ENCODE results near the gene NFIX. TPM values are rescaled to one million over a fixed set of nuclear protein-coding genes. Genes with fewer than 3 reads are reported as not detected.

Gene NFIX
- total RNA-seq, 1 donor = 114 TPM

DNA sequence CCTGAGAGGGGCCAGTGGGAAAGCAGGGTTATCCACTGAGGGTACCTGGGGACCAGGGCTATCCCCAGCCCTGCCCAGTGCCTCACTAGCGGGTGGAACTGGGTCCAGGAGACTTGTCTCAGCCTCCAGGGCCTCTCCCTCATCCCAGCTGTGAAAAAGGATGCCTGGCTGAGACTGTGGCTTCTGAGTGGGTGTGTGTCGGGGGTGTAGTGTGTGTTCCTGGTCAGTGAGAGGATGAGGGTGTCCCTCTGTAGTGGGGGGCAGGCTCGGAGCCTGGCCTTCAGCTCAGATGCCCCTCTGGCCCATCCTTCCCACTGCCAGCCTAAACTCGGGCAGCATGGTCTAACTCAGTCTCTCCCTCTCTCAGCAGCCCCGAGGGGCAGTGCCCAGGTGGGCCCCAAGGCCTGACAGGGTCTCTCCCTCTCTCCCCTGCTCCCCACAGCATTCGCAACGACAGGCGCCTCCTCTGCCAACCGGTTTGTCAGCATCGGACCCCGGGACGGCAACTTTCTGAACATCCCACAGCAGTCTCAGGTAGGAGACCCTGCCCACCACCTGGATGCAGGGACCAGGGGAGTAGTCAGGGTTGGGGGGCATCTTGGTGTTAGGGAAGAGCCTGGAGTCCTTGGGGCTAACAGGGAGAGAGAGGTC, 94.7 kb downstream of the NFIX start:
- no peak overlapping the region for H2AFZ ChIP-seq (ENCODE audit: low read length)
- H3K36me3 ChIP-seq (ENCODE audit: insufficient read depth, low read length) = peaks cover 45% of the 10 kb centered on the region
- TF ChIP-seq, protein P1, sequence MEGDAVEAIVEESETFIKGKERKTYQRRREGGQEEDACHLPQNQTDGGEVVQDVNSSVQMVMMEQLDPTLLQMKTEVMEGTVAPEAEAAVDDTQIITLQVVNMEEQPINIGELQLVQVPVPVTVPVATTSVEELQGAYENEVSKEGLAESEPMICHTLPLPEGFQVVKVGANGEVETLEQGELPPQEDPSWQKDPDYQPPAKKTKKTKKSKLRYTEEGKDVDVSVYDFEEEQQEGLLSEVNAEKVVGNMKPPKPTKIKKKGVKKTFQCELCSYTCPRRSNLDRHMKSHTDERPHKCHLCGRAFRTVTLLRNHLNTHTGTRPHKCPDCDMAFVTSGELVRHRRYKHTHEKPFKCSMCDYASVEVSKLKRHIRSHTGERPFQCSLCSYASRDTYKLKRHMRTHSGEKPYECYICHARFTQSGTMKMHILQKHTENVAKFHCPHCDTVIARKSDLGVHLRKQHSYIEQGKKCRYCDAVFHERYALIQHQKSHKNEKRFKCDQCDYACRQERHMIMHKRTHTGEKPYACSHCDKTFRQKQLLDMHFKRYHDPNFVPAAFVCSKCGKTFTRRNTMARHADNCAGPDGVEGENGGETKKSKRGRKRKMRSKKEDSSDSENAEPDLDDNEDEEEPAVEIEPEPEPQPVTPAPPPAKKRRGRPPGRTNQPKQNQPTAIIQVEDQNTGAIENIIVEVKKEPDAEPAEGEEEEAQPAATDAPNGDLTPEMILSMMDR (IDR thresholded peaks at IDR 0.05; ENCODE audit: extremely low read depth, low read depth, low read length) = no peak
- peaks cover 8% of the 10 kb centered on the region for H3K79me2 ChIP-seq (ENCODE audit: insufficient read depth, low read length)
- no peak for DNase-seq (ENCODE audit: insufficient read length, low spot score, missing footprints)
- H3K9me3 ChIP-seq (ENCODE audit: low read depth, low read length) = no peaks in the 10 kb centered on the region
- H3K27ac ChIP-seq (ENCODE audit: low read depth, low read length) = peak overlapping the region; percentile 3
- no peak overlapping the region for H3K4me2 ChIP-seq (ENCODE audit: insufficient read depth, low read length)
- H4K20me1 ChIP-seq (ENCODE audit: insufficient read depth, low read length) = peaks cover 21% of the 10 kb centered on the region
- peaks cover 28% of the 10 kb centered on the region for H3K4me1 ChIP-seq (ENCODE audit: insufficient read depth, low read length)
- H3K27me3 ChIP-seq (ENCODE audit: insufficient read depth, low read length) = no peaks in the 10 kb centered on the region
- no peak overlapping the region for H3K4me3 ChIP-seq (ENCODE audit: insufficient read depth, low read length)

- Histone ChIP-seq H3K4me2 (ENCODE audit: insufficient read depth, low read length) (no peak overlapping the region), H3K27ac (ENCODE audit: low read depth, low read length) (peak overlapping the region; percentile 72), H3K9me3 (ENCODE audit: low read depth, low read length) (no peaks in the 10 kb centered on the region), H3K27me3 (ENCODE audit: insufficient read depth, low read length) (no peaks in the 10 kb centered on the region), H3K79me2 (ENCODE audit: insufficient read depth, low read length) (peaks cover 3% of the 10 kb centered on the region), H3K4me3 (ENCODE audit: insufficient read depth, low read length) (no peak overlapping the region), H3K4me1 (ENCODE audit: insufficient read depth, low read length) (peaks cover 28% of the 10 kb centered on the region), H4K20me1 (ENCODE audit: insufficient read depth, low read length) (peaks cover 21% of the 10 kb centered on the region), H3K36me3 (ENCODE audit: insufficient read depth, low read length) (peaks cover 38% of the 10 kb centered on the region), H2AFZ (ENCODE audit: low read length) (no peak overlapping the region)
- TF ChIP-seq, protein P1 (IDR thresholded peaks at IDR 0.05; ENCODE audit: extremely low read depth, low read depth, low read length) = no peak
- DNase-seq (ENCODE audit: insufficient read length, low spot score, missing footprints) = peak; percentile 83
These were observed 95.4 kb downstream of the NFIX start for GRCh38 chr19:13090511-13091231.

GRCh38 chr19:13091400-13092157, 96.3 kb downstream of the NFIX start:
- no peak overlapping the region for H3K4me3 ChIP-seq (ENCODE audit: insufficient read depth, low read length)
- TF ChIP-seq, protein P1 (IDR thresholded peaks at IDR 0.05; ENCODE audit: extremely low read depth, low read depth, low read length) = peak; percentile 9
- H3K36me3 ChIP-seq (ENCODE audit: insufficient read depth, low read length) = peaks cover 30% of the 10 kb centered on the region
- H3K9me3 ChIP-seq (ENCODE audit: low read depth, low read length) = no peaks in the 10 kb centered on the region
- H3K27ac ChIP-seq (ENCODE audit: low read depth, low read length) = peak overlapping the region; percentile 72
- H3K4me1 ChIP-seq (ENCODE audit: insufficient read depth, low read length) = peaks cover 28% of the 10 kb centered on the region
- DNase-seq (ENCODE audit: insufficient read length, low spot score, missing footprints) = peak; percentile 99
- no peaks in the 10 kb centered on the region for H3K27me3 ChIP-seq (ENCODE audit: insufficient read depth, low read length)
- H4K20me1 ChIP-seq (ENCODE audit: insufficient read depth, low read length) = peaks cover 22% of the 10 kb centered on the region
- no peak overlapping the region for H2AFZ ChIP-seq (ENCODE audit: low read length)
- H3K79me2 ChIP-seq (ENCODE audit: insufficient read depth, low read length) = no peaks in the 10 kb centered on the region
- H3K4me2 ChIP-seq (ENCODE audit: insufficient read depth, low read length) = peak overlapping the region; percentile 20

GRCh38 chr19:13092158-13092543, 96.9 kb downstream of the NFIX start:
- peaks cover 28% of the 10 kb centered on the region for H3K4me1 ChIP-seq (ENCODE audit: insufficient read depth, low read length)
- H3K4me2 ChIP-seq (ENCODE audit: insufficient read depth, low read length) = peak overlapping the region; percentile 20
- H3K27me3 ChIP-seq (ENCODE audit: insufficient read depth, low read length) = no peaks in the 10 kb centered on the region
- H3K4me3 ChIP-seq (ENCODE audit: insufficient read depth, low read length) = no peak overlapping the region
- no peak overlapping the region for H2AFZ ChIP-seq (ENCODE audit: low read length)
- H3K79me2 ChIP-seq (ENCODE audit: insufficient read depth, low read length) = no peaks in the 10 kb centered on the region
- TF ChIP-seq, protein P1 (IDR thresholded peaks at IDR 0.05; ENCODE audit: extremely low read depth, low read depth, low read length) = no peak
- H4K20me1 ChIP-seq (ENCODE audit: insufficient read depth, low read length) = peaks cover 17% of the 10 kb centered on the region
- H3K36me3 ChIP-seq (ENCODE audit: insufficient read depth, low read length) = peaks cover 24% of the 10 kb centered on the region
- H3K27ac ChIP-seq (ENCODE audit: low read depth, low read length) = peak overlapping the region; percentile 72
- no peaks in the 10 kb centered on the region for H3K9me3 ChIP-seq (ENCODE audit: low read depth, low read length)
- DNase-seq (ENCODE audit: insufficient read length, low spot score, missing footprints) = peak; percentile 81
